A673 (cell line): ENCODE measurements around the gene UBA5. TPM values are rescaled to one million over a fixed set of nuclear protein-coding genes. Genes with fewer than 3 reads are reported as not detected.

Source experiments
- BruUV-seq: library from RNA; stranded (reverse); fragments of 400-500 nt; replicated peaks from 2 replicates; lab custom pipeline; 2021; lab: Mats Ljungman, UMichigan
- CTCF ChIA-PET: fragments of 300-600 bp; sonication (Branson Sonifier 250); formaldehyde crosslinking; loops from one replicate; lab custom pipeline; 2022; ENCODE audit warnings: antibody characterized with exemption; lab: Charles Lee
- POLR2A ChIA-PET: fragments of 300-600 bp; sonication (Branson Sonifier 250); formaldehyde crosslinking; loops from one replicate; lab custom pipeline; 2022; ENCODE audit warnings: antibody characterized with exemption; ENCODE audit not compliant: low non-redundant PET; lab: Charles Lee
- DNase-seq: peaks from one replicate; pipeline ENCODE4 v3.0.0-alpha.2; 2015; ENCODE audit warnings: low spot score
- H3K27ac ChIP-seq: fragments of 200-600 bp; sonication (generic); 2 replicates; pipeline ENCODE4 v1.5.1; 2016; ENCODE audit warnings: mixed run types, low read depth, mild to moderate bottlenecking, mixed read lengths, antibody characterized with exemption, low read length; ENCODE audit not compliant: poor library complexity, severe bottlenecking
- H3K27me3 ChIP-seq: fragments of 200-600 bp; sonication (generic); replicated peaks from 2 replicates; pipeline ENCODE4 v1.6.1; 2017; ENCODE audit warnings: mixed run types, low read depth, mild to moderate bottlenecking, mixed read lengths, antibody characterized with exemption, low read length; ENCODE audit not compliant: insufficient read depth, poor library complexity
- H3K36me3 ChIP-seq: fragments of 200-600 bp; sonication (generic); 2 replicates; pipeline ENCODE4 v1.6.1; 2016; ENCODE audit warnings: mixed run types, mild to moderate bottlenecking, mixed read lengths, antibody characterized with exemption, low read length; ENCODE audit not compliant: insufficient read depth, poor library complexity, severe bottlenecking
- H3K4me1 ChIP-seq: fragments of 200-600 bp; sonication (generic); 2 replicates; pipeline ENCODE4 v1.6.1; 2017; ENCODE audit warnings: mixed run types, mild to moderate bottlenecking, mixed read lengths, antibody characterized with exemption, low read length; ENCODE audit not compliant: insufficient read depth, poor library complexity, severe bottlenecking
- H3K4me3 ChIP-seq: fragments of 200-600 bp; sonication (generic); 2 replicates; pipeline ENCODE4 v1.5.1; 2016; ENCODE audit warnings: low read depth, mixed run types, mild to moderate bottlenecking, mixed read lengths, low read length; ENCODE audit not compliant: poor library complexity, severe bottlenecking
- H3K9me3 ChIP-seq: fragments of 200-600 bp; sonication (generic); 2 replicates; pipeline ENCODE4 v1.6.1; 2016; ENCODE audit warnings: mixed run types, low read depth, mild to moderate bottlenecking, mixed read lengths, antibody characterized with exemption, low read length; ENCODE audit not compliant: poor library complexity, severe bottlenecking
- EZH2 ChIP-seq: fragments of 200-600 bp; sonication (generic); IDR thresholded peaks from 2 replicates; pipeline ENCODE4 v1.6.1; 2017; ENCODE audit warnings: borderline replicate concordance, low read depth, mild to moderate bottlenecking, mixed read lengths, antibody characterized with exemption, low read length; ENCODE audit not compliant: poor library complexity, severe bottlenecking
- intact Hi-C: fragments of 100-400 bp; cut with micrococcal nuclease; formaldehyde crosslinking; loops from one replicate; pipeline ENCODE4 v1.10.0; 2022; ENCODE audit not compliant: unreplicated experiment
- total RNA-seq: library from RNA; stranded (reverse); gene quantifications from 2 replicates; pipeline ENCODE4 v1.2.3, GENCODE V29; 2021
- TF ChIP-seq, protein P1 (sequence below): fragments of 300-800, 200-600 bp; sonication (generic); conservative IDR thresholded peaks from 2 replicates; pipeline ENCODE4 v1.5.1; 2017; ENCODE audit warnings: low read depth, mild to moderate bottlenecking, antibody characterized with exemption, low read length, moderate library complexity, mixed read lengths

UBA5 gene
- total RNA-seq, 1 experiment from 2014 or later, result 50.0 TPM

DNA sequence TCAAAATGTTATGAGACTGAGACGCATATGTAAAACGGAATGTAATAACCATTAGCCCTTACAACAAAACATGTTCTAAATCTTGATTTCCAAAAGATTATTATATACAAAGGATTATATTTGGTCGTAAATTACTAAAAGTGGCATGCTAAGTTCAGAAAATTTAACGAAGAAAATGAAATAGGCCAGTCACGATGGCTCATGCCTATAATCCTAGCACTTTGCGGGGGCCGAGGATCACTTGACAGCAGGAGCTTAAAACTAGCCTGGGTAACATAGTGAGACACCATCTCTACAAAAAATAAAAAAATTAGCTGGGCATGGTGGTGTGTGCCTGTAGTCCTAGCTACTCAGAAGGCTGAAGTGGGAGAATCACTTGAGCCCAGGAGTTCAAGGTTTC is 29.5 kb upstream of the UBA5 start:
- TF ChIP-seq, protein P1, sequence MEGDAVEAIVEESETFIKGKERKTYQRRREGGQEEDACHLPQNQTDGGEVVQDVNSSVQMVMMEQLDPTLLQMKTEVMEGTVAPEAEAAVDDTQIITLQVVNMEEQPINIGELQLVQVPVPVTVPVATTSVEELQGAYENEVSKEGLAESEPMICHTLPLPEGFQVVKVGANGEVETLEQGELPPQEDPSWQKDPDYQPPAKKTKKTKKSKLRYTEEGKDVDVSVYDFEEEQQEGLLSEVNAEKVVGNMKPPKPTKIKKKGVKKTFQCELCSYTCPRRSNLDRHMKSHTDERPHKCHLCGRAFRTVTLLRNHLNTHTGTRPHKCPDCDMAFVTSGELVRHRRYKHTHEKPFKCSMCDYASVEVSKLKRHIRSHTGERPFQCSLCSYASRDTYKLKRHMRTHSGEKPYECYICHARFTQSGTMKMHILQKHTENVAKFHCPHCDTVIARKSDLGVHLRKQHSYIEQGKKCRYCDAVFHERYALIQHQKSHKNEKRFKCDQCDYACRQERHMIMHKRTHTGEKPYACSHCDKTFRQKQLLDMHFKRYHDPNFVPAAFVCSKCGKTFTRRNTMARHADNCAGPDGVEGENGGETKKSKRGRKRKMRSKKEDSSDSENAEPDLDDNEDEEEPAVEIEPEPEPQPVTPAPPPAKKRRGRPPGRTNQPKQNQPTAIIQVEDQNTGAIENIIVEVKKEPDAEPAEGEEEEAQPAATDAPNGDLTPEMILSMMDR, result no peak
- TF ChIP-seq EZH2, result no peak
- Histone ChIP-seq H3K4me1 (peaks cover 35% of the 10 kb centered on the region), H3K27me3 (no peaks in the 10 kb centered on the region), H3K36me3 (peaks cover 7% of the 10 kb centered on the region), H3K27ac (peak overlapping the region; percentile 85), H3K4me3 (peak overlapping the region; percentile 36), H3K9me3 (no peaks in the 10 kb centered on the region)
- ChIA-PET CTCF (interaction anchor here (1.6 kb wide), 1 partner anchor 12 kb away, joined by 4 read pairs; no protein-coding TSS in a partner anchor), POLR2A (interaction anchor here (0.6 kb wide), 1 partner anchor 38 kb away, joined by 4 read pairs; no protein-coding TSS in a partner anchor)
- BruUV-seq, result no TSS peak
- DNase-seq, result peak; percentile 86
- intact Hi-C loops, result loop anchor here (5.0 kb wide), 1 partner anchor 213 kb away; the partner anchor contains the start of gene DNAJC13

GRCh38 chr3:132635052-132635451 is 25.1 kb upstream of the UBA5 start:
- TF ChIP-seq, protein P1, result no peak
- TF ChIP-seq EZH2, result no peak

DNA sequence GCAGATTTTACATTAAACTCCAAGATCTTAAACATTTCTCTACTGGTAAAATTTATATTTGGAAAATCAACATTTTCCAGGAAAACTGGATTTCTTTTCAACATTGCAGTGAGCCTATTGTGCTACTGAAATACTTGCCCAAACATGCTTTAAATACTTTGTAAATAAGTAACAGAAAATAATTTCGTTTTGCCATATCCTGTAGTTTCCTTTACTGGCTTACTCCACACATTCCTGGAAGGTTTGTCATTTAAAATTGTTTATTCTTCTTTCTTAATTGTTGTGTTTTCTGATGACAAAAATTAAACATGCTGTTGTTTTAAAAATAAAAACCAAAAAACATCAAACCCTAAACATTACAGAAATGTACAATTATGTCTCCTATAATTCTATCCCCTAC is 22.5 kb upstream of the UBA5 start:
- BruUV-seq, result no TSS peak
- H3K9me3 ChIP-seq, result no peaks in the 10 kb centered on the region

More at GRCh38 chr3:132635052-132635451, 25.1 kb upstream of the UBA5 start:
- intact Hi-C loops, result no loop called here
- Histone ChIP-seq H3K36me3 (no peaks in the 10 kb centered on the region), H3K27ac (no peak overlapping the region), H3K4me1 (peaks cover 11% of the 10 kb centered on the region), H3K9me3 (no peaks in the 10 kb centered on the region), H3K4me3 (no peak overlapping the region), H3K27me3 (no peaks in the 10 kb centered on the region)
- no peak for DNase-seq
- POLR2A ChIA-PET, result no interaction called here
- BruUV-seq, result no TSS peak
- CTCF ChIA-PET, result no interaction called here

More for the DNA sequence above, 22.5 kb upstream of the UBA5 start:
- no peak for DNase-seq
- intact Hi-C loops, result no loop called here
- no peaks in the 10 kb centered on the region for H3K36me3 ChIP-seq
- no peak for TF ChIP-seq EZH2
- TF ChIP-seq, protein P1, result no peak
- H3K4me1 ChIP-seq, result no peaks in the 10 kb centered on the region
- ChIA-PET POLR2A (no interaction called here), CTCF (no interaction called here)
- no peak overlapping the region for H3K4me3 ChIP-seq
- no peaks in the 10 kb centered on the region for H3K27me3 ChIP-seq
- no peak overlapping the region for H3K27ac ChIP-seq
